ENCODE measurements around the gene KLHL10. TPM values are rescaled to one million over a fixed set of nuclear protein-coding genes. Genes with fewer than 3 reads are reported as not detected.

The KLHL10 gene
- total and polyA plus RNA-seq, 2 of the 13 experiments (the other 11 are each of a cell fraction or from before 2014, with no cell fraction given) = 0.04 to 0.08 TPM

DNA sequence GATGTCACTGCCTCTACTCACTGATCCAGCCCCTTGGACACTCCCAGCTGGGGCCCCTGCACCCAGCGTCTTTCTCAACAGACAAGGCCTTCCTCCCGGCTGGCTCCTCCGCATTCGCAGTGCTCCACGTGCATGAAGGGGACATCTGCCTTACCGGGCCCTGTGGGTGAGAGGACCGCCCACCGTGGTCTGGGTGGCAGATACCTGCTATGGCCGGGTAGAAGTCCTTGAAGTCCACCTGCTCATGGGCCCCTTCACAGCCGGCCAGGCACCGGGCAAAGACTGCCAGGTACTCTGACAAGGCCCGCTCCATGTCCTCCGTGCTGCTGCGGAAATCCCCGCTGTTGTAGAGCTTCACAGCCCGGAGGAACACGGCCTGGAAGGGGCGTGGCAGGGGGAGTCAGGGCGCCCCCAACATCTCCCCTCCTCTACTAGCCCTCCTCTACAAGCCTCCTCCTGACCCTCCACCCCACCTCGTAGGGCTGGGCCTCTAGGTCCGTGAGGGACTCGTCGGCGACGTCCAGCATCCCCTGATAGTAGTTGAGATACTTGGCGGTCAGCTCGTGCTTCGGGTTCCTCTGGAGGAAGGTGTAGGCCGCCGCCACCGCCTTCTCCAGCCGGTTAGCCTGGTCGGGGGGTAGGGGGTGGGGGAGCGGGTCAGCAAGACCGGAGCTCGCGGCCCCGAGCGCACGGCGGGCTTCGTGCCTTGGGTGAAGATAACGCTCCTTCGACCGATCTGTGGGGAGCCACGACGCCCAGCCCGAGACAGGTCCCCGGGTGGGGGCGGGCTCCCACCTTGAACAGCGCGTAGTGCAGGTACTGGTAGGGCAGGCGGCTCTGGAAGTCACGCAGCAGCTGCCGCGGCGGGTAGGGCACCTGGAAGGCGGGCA, 26.7 kb upstream of the KLHL10 start:
- peak overlapping the region; percentile 88 for H3K9ac ChIP-seq (ENCODE audit: insufficient read depth, low read depth, low read length)
- FAIRE-seq = no peak
- TF ChIP-seq HNF4G (IDR thresholded peaks at IDR 0.05; ENCODE audit: borderline replicate concordance, low read depth, low read length) (no peak), HNF4G (CRISPR knock-in tag; IDR thresholded peaks at IDR 0.05; ENCODE audit: borderline replicate concordance, low read depth) (no peak), RFX3 (CRISPR knock-in tag; IDR thresholded peaks at IDR 0.05) (no peak), MAFG (CRISPR knock-in tag; IDR thresholded peaks at IDR 0.05) (no peak), GLI4 (CRISPR knock-in tag; IDR thresholded peaks at IDR 0.05; ENCODE audit: borderline replicate concordance) (no peak), MYC (CRISPR knock-in tag; IDR thresholded peaks at IDR 0.05; ENCODE audit: borderline replicate concordance) (no peak), RXRA (CRISPR knock-in tag; IDR thresholded peaks at IDR 0.05) (no peak), AGO2 (optimal IDR thresholded peaks at IDR 0.05; ENCODE audit: low read depth, low read length) (no peak), NCOA2 (CRISPR knock-in tag; IDR thresholded peaks at IDR 0.05) (peak; percentile 6; the same call in 1 of the 2 replicates), ZNF550 (CRISPR knock-in tag; IDR thresholded peaks at IDR 0.05; ENCODE audit: borderline replicate concordance) (no peak), ZNF773 (CRISPR knock-in tag; IDR thresholded peaks at IDR 0.05; ENCODE audit: borderline replicate concordance) (no peak), NR2F2 (IDR thresholded peaks at IDR 0.05; ENCODE audit: borderline replicate concordance, low read depth) (no peak), CENPX (CRISPR knock-in tag; IDR thresholded peaks at IDR 0.05) (no peak), ZKSCAN5 (CRISPR knock-in tag; IDR thresholded peaks at IDR 0.05) (no peak)
- TF ChIP-seq, protein P1, sequence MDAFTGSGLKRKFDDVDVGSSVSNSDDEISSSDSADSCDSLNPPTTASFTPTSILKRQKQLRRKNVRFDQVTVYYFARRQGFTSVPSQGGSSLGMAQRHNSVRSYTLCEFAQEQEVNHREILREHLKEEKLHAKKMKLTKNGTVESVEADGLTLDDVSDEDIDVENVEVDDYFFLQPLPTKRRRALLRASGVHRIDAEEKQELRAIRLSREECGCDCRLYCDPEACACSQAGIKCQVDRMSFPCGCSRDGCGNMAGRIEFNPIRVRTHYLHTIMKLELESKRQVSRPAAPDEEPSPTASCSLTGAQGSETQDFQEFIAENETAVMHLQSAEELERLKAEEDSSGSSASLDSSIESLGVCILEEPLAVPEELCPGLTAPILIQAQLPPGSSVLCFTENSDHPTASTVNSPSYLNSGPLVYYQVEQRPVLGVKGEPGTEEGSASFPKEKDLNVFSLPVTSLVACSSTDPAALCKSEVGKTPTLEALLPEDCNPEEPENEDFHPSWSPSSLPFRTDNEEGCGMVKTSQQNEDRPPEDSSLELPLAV (CRISPR knock-in tag; conservative IDR thresholded peaks at IDR 0.05; ENCODE audit: low read depth) = 0 out of 2 replicates have a peak, but pooled peaks have one; percentile 91
- TF ChIP-seq, protein P2, sequence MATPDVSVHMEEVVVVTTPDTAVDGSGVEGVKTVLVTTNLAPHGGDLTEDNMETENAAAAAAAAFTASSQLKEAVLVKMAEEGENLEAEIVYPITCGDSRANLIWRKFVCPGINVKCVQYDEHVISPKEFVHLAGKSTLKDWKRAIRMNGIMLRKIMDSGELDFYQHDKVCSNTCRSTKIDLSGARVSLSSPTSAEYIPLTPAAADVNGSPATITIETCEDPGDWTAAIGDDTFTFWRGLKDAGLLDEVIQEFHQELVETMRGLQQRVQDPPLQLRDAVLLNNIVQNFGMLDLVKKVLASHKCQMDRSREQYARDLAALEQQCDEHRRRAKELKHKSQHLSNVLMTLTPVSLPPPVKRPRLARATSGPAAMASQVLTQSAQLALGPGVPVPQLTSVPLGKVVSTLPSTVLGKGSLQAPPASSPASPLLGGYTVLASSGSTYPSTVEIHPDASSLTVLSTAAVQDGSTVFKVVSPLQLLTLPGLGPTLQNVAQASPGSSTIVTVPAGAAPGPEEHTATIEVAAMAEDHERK (CRISPR knock-in tag; IDR thresholded peaks at IDR 0.05; ENCODE audit: low read depth) = no peak
- TF ChIP-seq, protein P3, sequence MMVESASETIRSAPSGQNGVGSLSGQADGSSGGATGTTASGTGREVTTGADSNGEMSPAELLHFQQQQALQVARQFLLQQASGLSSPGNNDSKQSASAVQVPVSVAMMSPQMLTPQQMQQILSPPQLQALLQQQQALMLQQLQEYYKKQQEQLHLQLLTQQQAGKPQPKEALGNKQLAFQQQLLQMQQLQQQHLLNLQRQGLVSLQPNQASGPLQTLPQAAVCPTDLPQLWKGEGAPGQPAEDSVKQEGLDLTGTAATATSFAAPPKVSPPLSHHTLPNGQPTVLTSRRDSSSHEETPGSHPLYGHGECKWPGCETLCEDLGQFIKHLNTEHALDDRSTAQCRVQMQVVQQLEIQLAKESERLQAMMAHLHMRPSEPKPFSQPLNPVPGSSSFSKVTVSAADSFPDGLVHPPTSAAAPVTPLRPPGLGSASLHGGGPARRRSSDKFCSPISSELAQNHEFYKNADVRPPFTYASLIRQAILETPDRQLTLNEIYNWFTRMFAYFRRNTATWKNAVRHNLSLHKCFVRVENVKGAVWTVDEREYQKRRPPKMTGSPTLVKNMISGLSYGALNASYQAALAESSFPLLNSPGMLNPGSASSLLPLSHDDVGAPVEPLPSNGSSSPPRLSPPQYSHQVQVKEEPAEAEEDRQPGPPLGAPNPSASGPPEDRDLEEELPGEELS (CRISPR knock-in tag; IDR thresholded peaks at IDR 0.05) = no peak

More for the DNA sequence above, 26.7 kb upstream of the KLHL10 start:
- DNase-seq (ENCODE audit: low spot score) (no peak), ATAC-seq (peak; percentile 26)
- peak overlapping the region; percentile 82 for H3K27ac ChIP-seq (ENCODE audit: extremely low read length, insufficient read depth, low read length)
- H3K4me1 ChIP-seq (ENCODE audit: insufficient read depth, low read length) = peaks cover 56% of the 10 kb centered on the region
- intact Hi-C loops (cut with micrococcal nuclease; ENCODE audit: unreplicated experiment) (loop anchor here (5.0 to 10.0 kb wide), 2 partner anchors 54 to 146 kb away; partner anchors contain the start of gene KLHL11), in situ Hi-C loops (cut with HindIII; ENCODE audit: extremely low pct_ligation_motif_present, low pct_unique_long_range_greater_than_20kb) (no loop called here)
- H3K4me3 ChIP-seq (replicated peaks in 1 of 3; ENCODE audit: insufficient read depth in 1 of 3, low read depth in 2 of 3, low read length in 3 of 3) = peak overlapping the region; percentile 83 to 88 (median 87)
- no peaks in the 10 kb centered on the region for H4K20me1 ChIP-seq (ENCODE audit: insufficient read depth, low read length)
- BruUV-seq (replicated peaks) = no TSS peak
- WGBS (ENCODE audit: low lambda C conversion rate) = 4% methylated on average over 48 of the region's 58 CpGs
- H2AFZ ChIP-seq (ENCODE audit: low read length) = no peak overlapping the region
- peak overlapping the region; percentile 94 for H3K4me2 ChIP-seq (ENCODE audit: low read depth, low read length)
- H3K27me3 ChIP-seq (ENCODE audit: control insufficient read depth in 1 of 2, insufficient read depth in 2 of 2, low read length in 2 of 2) = no peaks in the 10 kb centered on the region; a peak in 1 of 5 replicates
- CTCF ChIA-PET (ENCODE audit: low intra/inter-chr PET ratio, low total read pairs) = interaction anchor here (0.9 to 2.6 kb wide), 2 partner anchors 24 to 73 kb away, joined by 3 to 14 read pairs; partner anchors contain the start of gene JUP
- H3K79me2 ChIP-seq (ENCODE audit: insufficient read depth, low read length) = peaks cover 39% of the 10 kb centered on the region
- H3K36me3 ChIP-seq (replicated peaks in 1 of 2; ENCODE audit: control insufficient read depth in 1 of 2, insufficient read depth in 2 of 2, low read length in 2 of 2) = peaks cover 3 to 8% of the 10 kb centered on the region in 2 experiments; a peak in 1 of 5 replicates
- H3K9me3 ChIP-seq (ENCODE audit: low read length) = no peaks in the 10 kb centered on the region
- POLR2A ChIA-PET = interaction anchor here (0.7 to 3.9 kb wide), 21 partner anchors 9 to 192 kb away, joined by 3 to 22 read pairs (median 9); partner anchors contain the start of genes ACLY, EIF1, HAP1 and JUP
